B cell (primary cell): ENCODE results near the gene MICALL2. TPM values are rescaled to one million over a fixed set of nuclear protein-coding genes. Genes with fewer than 3 reads are reported as not detected.

Experiments
- ATAC-seq: fragments of 200-7000 bp; cut with Tn5 transposase; one replicate; pipeline ENCODE4 v1.10.0; 2021; ENCODE audit warnings: low read depth, mild to moderate bottlenecking, moderate number of reproducible peaks, moderate library complexity
- CTCF ChIA-PET: fragments of 350-600 bp; sonication (Branson Sonifier 250); formaldehyde crosslinking; loops from one replicate; lab custom pipeline; 2021; ENCODE audit warnings: antibody characterized with exemption, inconsistent platforms; lab: Charles Lee
- POLR2A ChIA-PET: fragments of 350-600 bp; sonication (Branson Sonifier 250); formaldehyde crosslinking; loops from one replicate; lab custom pipeline; 2021; ENCODE audit warnings: antibody characterized with exemption; lab: Charles Lee
- DNase-seq: peaks from one replicate; pipeline ENCODE4 v3.0.0; 2013
- H2AFZ ChIP-seq: 2 replicates; pipeline ENCODE4 v1.6.1; 2012; ENCODE audit warnings: mild to moderate bottlenecking, low read depth, low read length; ENCODE audit not compliant: insufficient read depth, poor library complexity, severe bottlenecking
- H3K27ac ChIP-seq, 2 donors: 1 replicate in 1 of 2; 2 replicates in 1 of 2; pipeline ENCODE4 v1.5.1; 2012 to 2013; ENCODE audit warnings: low read length in 2 of 2, mild to moderate bottlenecking in 2 of 2, moderate library complexity in 1 of 2
- H3K27me3 ChIP-seq, 4 experiments: fragments of 200-600 bp in 1 of 4; sonication (generic) in 1 of 4; replicated peaks in 1 of 4; 1 replicate in 2 of 4; 2 replicates in 2 of 4; pipeline versions ENCODE4 v1.6.1 to v1.7.0; 2013 to 2016; ENCODE audit warnings: low read length in 3 of 4, mild to moderate bottlenecking in 2 of 4, mixed read lengths in 1 of 4, moderate library complexity in 1 of 4; ENCODE audit not compliant: insufficient read depth in 4 of 4, control insufficient read depth in 3 of 4; ENCODE audit errors: control extremely low read depth in 1 of 4
- H3K36me3 ChIP-seq, 2 experiments: replicated peaks in 1 of 2; 1 replicate in 1 of 2; 2 replicates in 1 of 2; pipeline versions ENCODE4 v1.6.1 to v1.7.1; 2013; ENCODE audit warnings: low read length in 1 of 2; ENCODE audit not compliant: insufficient read depth in 2 of 2, control insufficient read depth in 1 of 2; ENCODE audit errors: control extremely low read depth in 1 of 2, extremely low read depth in 1 of 2
- H3K4me1 ChIP-seq, 2 donors: fragments of 200-600 bp in 1 of 2; sonication (generic) in 1 of 2; 1 replicate in 1 of 2; 2 replicates in 1 of 2; pipeline versions ENCODE4 v1.5.1 to v1.6.1; 2013 to 2017; ENCODE audit warnings: low read length in 2 of 2; ENCODE audit not compliant: control insufficient read depth in 2 of 2, insufficient read depth in 2 of 2
- H3K4me2 ChIP-seq: replicated peaks from 2 replicates; pipeline ENCODE3; 2012; ENCODE audit warnings: mild to moderate bottlenecking, low read depth, low read length; ENCODE audit not compliant: poor library complexity, severe bottlenecking
- H3K4me3 ChIP-seq, 5 experiments: fragments of 200-600 bp in 1 of 5; sonication (generic) in 1 of 5; 1 replicate in 3 of 5; 2 replicates in 2 of 5; pipeline versions ENCODE4 v1.5.1 to v1.7.0; 2011 to 2016; ENCODE audit warnings: low read length in 4 of 5, mild to moderate bottlenecking in 4 of 5, low read depth in 2 of 5, control low read depth in 1 of 5, moderate library complexity in 1 of 5; ENCODE audit not compliant: insufficient read depth in 1 of 5; ENCODE audit errors: control extremely low read depth in 1 of 5, extremely low read depth in 1 of 5
- H3K79me2 ChIP-seq: fragments of 200-600 bp; sonication (generic); one replicate; pipeline ENCODE4 v1.6.0; 2016; ENCODE audit warnings: low read length; ENCODE audit not compliant: control insufficient read depth, insufficient read depth
- H3K9ac ChIP-seq: fragments of 200-600 bp; sonication (generic); 2 replicates; pipeline ENCODE4 v1.6.1; 2017; ENCODE audit warnings: mild to moderate bottlenecking, low read length, moderate library complexity
- H3K9me3 ChIP-seq, 3 donors: one replicate each; pipeline versions ENCODE4 v1.6.1 to v1.7.1; 2013; ENCODE audit warnings: low read length in 2 of 3; ENCODE audit not compliant: control insufficient read depth in 2 of 3, insufficient read depth in 1 of 3; ENCODE audit errors: control extremely low read depth in 1 of 3
- H4K20me1 ChIP-seq: 2 replicates; pipeline ENCODE4 v1.6.0; 2012; ENCODE audit warnings: mild to moderate bottlenecking, low read length; ENCODE audit not compliant: insufficient read depth, control insufficient read depth, poor library complexity, severe bottlenecking
- H3K27ac Mint-ChIP-seq: one replicate; pipeline ENCODE4 v1.8.0; 2021; ENCODE audit warnings: mixed read lengths
- H3K27me3 Mint-ChIP-seq: one replicate; pipeline ENCODE4 v1.8.0; 2021; ENCODE audit warnings: mixed read lengths
- H3K4me1 Mint-ChIP-seq: one replicate; pipeline ENCODE4 v1.8.0; 2021; ENCODE audit warnings: mixed read lengths
- H3K4me3 Mint-ChIP-seq: one replicate; pipeline ENCODE4 v1.8.0; 2021; ENCODE audit warnings: mixed read lengths
- H3K9me3 Mint-ChIP-seq: one replicate; pipeline ENCODE4 v1.8.0; 2022; ENCODE audit warnings: mixed read lengths; ENCODE audit not compliant: insufficient read depth
- EZH2 ChIP-seq: IDR thresholded peaks from 2 replicates; pipeline ENCODE4 v1.6.1; 2012; ENCODE audit warnings: borderline replicate concordance, low read depth, mild to moderate bottlenecking, moderate library complexity, low read length; ENCODE audit not compliant: insufficient read depth, poor library complexity, severe bottlenecking
- WGBS: methylation state at CpG from one replicate; pipeline ENCODE4 v1.1.5; 2013; ENCODE audit warnings: missing lambda C conversion rate; ENCODE audit not compliant: insufficient coverage; 5-methylcytosine and 5-hydroxymethylcytosine counted together
- intact Hi-C: fragments of 100-400 bp; cut with micrococcal nuclease; formaldehyde crosslinking; loops from one replicate; pipeline ENCODE4 v1.10.0; 2022
- polyA plus RNA-seq: library from polyadenylated mRNA; depleted of rRNA; stranded (reverse); fragments of >200 nt; gene quantifications from 2 replicates; pipeline ENCODE4 v1.2.3, GENCODE V29; 2012
- total RNA-seq, 2 donors: library from RNA; stranded (reverse); fragments of 120-200 nt in 1 of 2; gene quantifications; 1 replicate in 1 of 2; 2 replicates in 1 of 2; pipeline versions ENCODE4 v1.2.3 to v1.2.4, GENCODE V29; 2013 to 2022
- TF ChIP-seq, protein P1 (sequence below): fragments of 200-600 bp; IDR thresholded peaks from one replicate; pipeline ENCODE4 v1.8.0; 2022; ENCODE audit warnings: antibody characterized with exemption, mild to moderate bottlenecking

Gene MICALL2
- total and polyA plus RNA-seq, 2 donors (not counting 1 experiment from before 2014, with no cell fraction given) = 0.85 to 0.94 TPM

DNA sequence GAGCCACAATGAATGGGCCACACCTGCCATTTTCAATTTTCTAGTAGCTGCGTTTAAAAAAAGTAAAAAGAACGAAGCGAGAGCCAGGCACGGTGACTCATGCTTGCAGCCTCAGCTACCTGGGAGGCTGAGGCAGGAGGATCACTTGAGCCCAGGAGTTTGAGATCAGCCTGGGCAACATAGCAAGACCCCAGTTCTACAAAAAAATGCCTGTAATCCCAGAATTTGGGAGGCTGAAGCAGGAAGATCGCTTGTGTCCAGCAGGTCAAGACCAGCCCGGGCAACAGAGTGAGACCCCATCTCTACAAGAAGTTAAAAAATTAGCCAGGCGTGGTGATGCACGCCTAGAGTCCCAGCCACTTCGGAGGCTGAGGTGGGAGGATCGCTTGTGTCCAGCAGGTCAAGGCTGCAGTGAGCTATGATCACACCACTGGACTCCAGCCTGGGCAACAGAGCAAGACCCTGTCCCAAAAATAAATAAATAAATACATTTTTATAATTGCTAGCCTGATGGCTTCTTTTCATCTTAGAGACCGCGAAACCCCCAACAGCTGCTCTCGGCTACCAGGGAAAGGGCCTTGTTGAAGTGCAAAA is 32.1 kb downstream of the MICALL2 start:
- Histone ChIP-seq H4K20me1 (no peaks in the 10 kb centered on the region), H3K27me3 (peaks cover 0 to 11% (median 1%) of the 10 kb centered on the region in 4 experiments), H3K4me1 (peaks cover 0 to 2% of the 10 kb centered on the region in 2 donors), H3K9me3 (peaks cover 0 to 9% (median 0%) of the 10 kb centered on the region in 3 donors), H3K9ac (no peak overlapping the region), H3K27ac (no peak overlapping the region), H2AFZ (no peak overlapping the region), H3K4me2 (no peak overlapping the region), H3K4me3 (no peak overlapping the region), H3K36me3 (no peaks in the 10 kb centered on the region), H3K79me2 (no peaks in the 10 kb centered on the region)
- Mint-ChIP-seq H3K4me3 (no peak overlapping the region), H3K9me3 (no peaks in the 10 kb centered on the region), H3K27me3 (peaks cover 21% of the 10 kb centered on the region), H3K27ac (no peak overlapping the region), H3K4me1 (no peaks in the 10 kb centered on the region)
- POLR2A ChIA-PET = no interaction called here
- DNase-seq (no peak), ATAC-seq (no peak)
- TF ChIP-seq, protein P1, sequence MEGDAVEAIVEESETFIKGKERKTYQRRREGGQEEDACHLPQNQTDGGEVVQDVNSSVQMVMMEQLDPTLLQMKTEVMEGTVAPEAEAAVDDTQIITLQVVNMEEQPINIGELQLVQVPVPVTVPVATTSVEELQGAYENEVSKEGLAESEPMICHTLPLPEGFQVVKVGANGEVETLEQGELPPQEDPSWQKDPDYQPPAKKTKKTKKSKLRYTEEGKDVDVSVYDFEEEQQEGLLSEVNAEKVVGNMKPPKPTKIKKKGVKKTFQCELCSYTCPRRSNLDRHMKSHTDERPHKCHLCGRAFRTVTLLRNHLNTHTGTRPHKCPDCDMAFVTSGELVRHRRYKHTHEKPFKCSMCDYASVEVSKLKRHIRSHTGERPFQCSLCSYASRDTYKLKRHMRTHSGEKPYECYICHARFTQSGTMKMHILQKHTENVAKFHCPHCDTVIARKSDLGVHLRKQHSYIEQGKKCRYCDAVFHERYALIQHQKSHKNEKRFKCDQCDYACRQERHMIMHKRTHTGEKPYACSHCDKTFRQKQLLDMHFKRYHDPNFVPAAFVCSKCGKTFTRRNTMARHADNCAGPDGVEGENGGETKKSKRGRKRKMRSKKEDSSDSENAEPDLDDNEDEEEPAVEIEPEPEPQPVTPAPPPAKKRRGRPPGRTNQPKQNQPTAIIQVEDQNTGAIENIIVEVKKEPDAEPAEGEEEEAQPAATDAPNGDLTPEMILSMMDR = no peak
- no peak for TF ChIP-seq EZH2
- 88% methylated on average over 11 of the region's 13 CpGs for WGBS
- intact Hi-C loops = no loop called here
- CTCF ChIA-PET = no interaction called here

DNA sequence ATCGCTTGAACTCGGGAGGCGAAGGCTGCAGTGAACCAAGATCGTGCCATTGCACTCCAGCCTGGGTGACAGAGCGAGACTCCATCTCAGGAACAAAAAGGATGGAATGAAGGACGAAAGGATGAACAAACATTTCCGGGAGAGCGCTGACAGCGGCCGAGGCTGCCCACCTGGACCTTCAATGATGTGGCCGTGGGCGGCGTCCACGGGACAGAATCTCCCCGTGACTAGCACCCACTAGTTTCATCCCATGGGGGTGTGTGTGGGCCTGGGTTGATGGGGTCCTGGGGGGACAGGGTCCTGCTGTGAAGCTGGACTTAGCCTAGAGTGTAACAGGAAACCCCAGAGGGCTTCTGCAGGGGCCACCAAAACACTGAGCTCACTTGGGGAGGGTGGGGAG is 32.8 kb downstream of the MICALL2 start:
- Histone ChIP-seq H3K27me3 (peaks cover 0 to 6% (median 0%) of the 10 kb centered on the region in 4 experiments), H3K36me3 (no peaks in the 10 kb centered on the region), H3K4me2 (no peak overlapping the region), H2AFZ (no peak overlapping the region), H4K20me1 (no peaks in the 10 kb centered on the region), H3K4me1 (no peaks in the 10 kb centered on the region), H3K27ac (no peak overlapping the region), H3K9ac (no peak overlapping the region), H3K79me2 (no peaks in the 10 kb centered on the region), H3K9me3 (peaks cover 0 to 9% (median 0%) of the 10 kb centered on the region in 3 donors), H3K4me3 (no peak overlapping the region)
- Mint-ChIP-seq H3K4me3 (no peak overlapping the region), H3K27me3 (peaks cover 21% of the 10 kb centered on the region), H3K27ac (no peak overlapping the region), H3K9me3 (no peaks in the 10 kb centered on the region), H3K4me1 (no peaks in the 10 kb centered on the region)
- TF ChIP-seq, protein P1 = no peak
- no peak for TF ChIP-seq EZH2
- ChIA-PET CTCF (no interaction called here), POLR2A (no interaction called here)
- DNase-seq (no peak), ATAC-seq (no peak)
- intact Hi-C loops = no loop called here
- WGBS = 92% methylated on average over 15 of the region's 15 CpGs
